CD4-positive, alpha-beta memory T cell (primary cell): ENCODE data around the gene CHAD. TPM values are rescaled to one million over a fixed set of nuclear protein-coding genes. Genes with fewer than 3 reads are reported as not detected.
"Not testable (repeated sequence)": the region's sequence is repeated elsewhere in the genome, so short reads cannot be mapped to it uniquely, and the experiment has no call there.

ENCODE experiments used
- CTCF ChIA-PET: fragments of 350-600 bp; sonication (Branson Sonifier 250); formaldehyde crosslinking; loops from one replicate; lab custom pipeline; 2021; ENCODE audit warnings: inconsistent platforms; ENCODE audit not compliant: partially characterized antibody; lab: Charles Lee
- POLR2A ChIA-PET: fragments of 350-600 bp; sonication (Branson Sonifier 250); formaldehyde crosslinking; loops from one replicate; lab custom pipeline; 2021; ENCODE audit not compliant: partially characterized antibody; lab: Charles Lee
- DNase-seq, 5 donors: peaks; one replicate each; pipeline versions ENCODE4 v3.0.0 to v3.0.0-alpha.2; 2020 to 2022; ENCODE audit warnings: mixed read lengths in 1 of 5
- H3K27ac ChIP-seq: one replicate; pipeline ENCODE4 v1.7.0; 2013; ENCODE audit warnings: low read depth, low read length
- H3K27me3 ChIP-seq: 2 replicates; pipeline ENCODE4 v1.7.0; 2013; ENCODE audit warnings: mild to moderate bottlenecking, low read length, moderate library complexity; ENCODE audit not compliant: insufficient read depth
- H3K36me3 ChIP-seq: 2 replicates; pipeline ENCODE4 v1.7.0; 2013; ENCODE audit warnings: mild to moderate bottlenecking, low read length, moderate library complexity; ENCODE audit not compliant: insufficient read depth
- H3K4me1 ChIP-seq: 2 replicates; pipeline ENCODE4 v1.7.0; 2013; ENCODE audit warnings: mild to moderate bottlenecking, low read length, moderate library complexity; ENCODE audit not compliant: insufficient read depth
- H3K4me3 ChIP-seq, 2 donors: one replicate each; pipeline ENCODE4 v1.7.0; 2013; ENCODE audit warnings: low read length in 2 of 2, mild to moderate bottlenecking in 1 of 2
- H3K9me3 ChIP-seq, 2 donors: one replicate each; pipeline ENCODE4 v1.7.0; 2013; ENCODE audit warnings: low read length in 2 of 2, control low read depth in 1 of 2; ENCODE audit not compliant: control insufficient read depth in 1 of 2
- H3K27ac Mint-ChIP-seq, 7 donors: one replicate each; pipeline ENCODE4 v1.8.0; 2020 to 2021; ENCODE audit warnings: mixed read lengths in 7 of 7, mild to moderate bottlenecking in 6 of 7, inconsistent platforms in 3 of 7, moderate library complexity in 3 of 7
- H3K27me3 Mint-ChIP-seq, 2 donors: one replicate each; pipeline ENCODE4 v1.8.0; 2020 to 2021; ENCODE audit warnings: mixed read lengths in 2 of 2
- H3K36me3 Mint-ChIP-seq, 2 donors: one replicate each; pipeline ENCODE4 v1.8.0; 2020 to 2021; ENCODE audit warnings: mixed read lengths in 2 of 2, inconsistent platforms in 1 of 2, mild to moderate bottlenecking in 1 of 2
- H3K4me1 Mint-ChIP-seq, 4 donors: one replicate each; pipeline ENCODE4 v1.8.0; 2020 to 2021; ENCODE audit warnings: mixed read lengths in 4 of 4, mild to moderate bottlenecking in 1 of 4
- H3K4me3 Mint-ChIP-seq, 8 donors: one replicate each; pipeline ENCODE4 v1.8.0; 2020 to 2021; ENCODE audit warnings: mixed read lengths in 8 of 8, mild to moderate bottlenecking in 7 of 8, moderate library complexity in 6 of 8, inconsistent platforms in 3 of 8
- H3K9me3 Mint-ChIP-seq, 8 donors: one replicate each; pipeline ENCODE4 v1.8.0; 2020 to 2021; ENCODE audit warnings: mixed read lengths in 8 of 8, mild to moderate bottlenecking in 5 of 8, inconsistent platforms in 3 of 8, moderate library complexity in 1 of 8
- intact Hi-C: fragments of 100-400 bp; cut with micrococcal nuclease; formaldehyde crosslinking; loops from one replicate; pipeline ENCODE4 v1.15.1; 2023
- polyA plus RNA-seq, 2 donors: library from polyadenylated mRNA; unstranded; fragments of 300-500 nt; fragmentation: Illumina TruSeq; gene quantifications; one replicate each; pipeline ENCODE4 v1.2.3, GENCODE V29; 2021
- total RNA-seq, 2 experiments: library from RNA; stranded (reverse); gene quantifications; one replicate each; pipeline ENCODE4 v1.2.3, GENCODE V29; 2021

CHAD gene
- total and polyA plus RNA-seq, 4 experiments from 2014 or later: 0.64 TPM; not detected in 3

DNA sequence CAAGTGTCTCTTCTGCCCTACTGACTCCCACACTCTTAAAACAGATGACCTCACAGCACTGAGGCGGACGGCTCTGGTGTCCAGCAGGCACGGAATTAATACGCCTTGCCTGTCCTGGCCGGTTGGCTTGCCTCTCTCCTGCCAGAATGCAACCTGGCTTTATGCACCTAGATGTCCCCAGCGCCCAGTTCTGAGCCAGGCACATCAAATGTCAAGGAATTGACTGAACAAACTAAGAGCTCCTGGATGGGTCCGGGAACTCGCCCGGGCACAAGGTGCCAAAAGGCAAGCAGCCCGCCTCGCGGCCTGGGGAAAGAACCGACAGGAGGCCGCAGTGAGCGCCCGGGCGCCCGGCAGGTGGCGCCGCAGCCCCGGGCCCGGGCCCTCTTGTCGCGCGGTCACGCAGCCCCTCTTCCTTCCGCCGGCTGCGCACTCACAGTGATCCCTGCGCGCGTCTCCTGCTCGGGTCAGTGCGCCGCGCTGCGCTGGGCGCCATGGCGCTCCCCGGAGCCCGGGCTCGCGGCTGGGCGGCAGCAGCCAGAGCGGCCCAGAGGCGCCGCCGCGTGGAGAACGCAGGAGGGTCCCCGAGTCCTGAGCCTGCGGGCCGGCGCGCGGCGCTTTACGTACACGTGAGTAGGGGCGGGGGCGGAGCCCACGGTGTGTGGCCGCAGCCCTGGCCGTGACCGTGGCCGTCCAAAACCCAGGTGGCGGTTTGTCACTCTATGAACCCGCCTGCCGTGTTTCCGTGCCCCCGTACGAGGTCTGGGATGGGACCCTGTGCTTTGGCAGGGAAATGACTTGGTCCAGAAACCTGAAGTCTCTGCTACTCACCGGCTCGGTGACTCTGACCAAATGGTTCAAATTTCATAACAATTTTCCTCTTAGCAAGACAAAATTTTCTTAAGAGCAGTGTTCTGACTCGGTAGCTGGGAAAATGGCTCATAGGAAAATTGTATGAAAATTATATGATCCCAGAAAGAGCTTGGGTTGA lies 10.0 kb upstream of the CHAD start, which contains the start of gene RSAD1:
Gene RSAD1 (plus strand): TSS at position 470 of the 991 bp plus-strand sequence. CDS start 25 bp downstream, at position 495.
- H3K4me3 ChIP-seq: peak within 1 kb of the TSS; percentile 78 to 84
- H3K4me1 Mint-ChIP-seq: peaks cover 15 to 30% (median 22%) of the 10 kb centered on the region in 4 donors
- H3K27me3 ChIP-seq: no peaks in the 10 kb centered on the region
- peak within 1 kb of the TSS; percentile 85 to 92 (median 90) for H3K4me3 Mint-ChIP-seq
- H3K27me3 Mint-ChIP-seq: peaks cover 3 to 4% of the 10 kb centered on the region in 2 donors
- peak within 1 kb of the TSS; percentile 89 to 92 (median 89) for H3K27ac Mint-ChIP-seq
- peak; percentile 81 to 84 (median 83) for DNase-seq
- POLR2A ChIA-PET: interaction anchor here (1.0 to 2.0 kb wide), 8 partner anchors 26 to 301 kb away, joined by 3 to 21 read pairs (median 4); partner anchors contain the start of genes ACSF2, LRRC59, LUC7L3 and XYLT2
- peak within 1 kb of the TSS; percentile 74 for H3K27ac ChIP-seq
- intact Hi-C loops: loop anchor here (1.0 to 5.0 kb wide), 8 partner anchors 23 to 229 kb away; partner anchors contain the start of genes ACSF2, ANKRD40, LRRC59 and MYCBPAP
- CTCF ChIA-PET: interaction anchor here (0.7 to 2.4 kb wide), 16 partner anchors 11 to 217 kb away, joined by 3 to 30 read pairs (median 5); partner anchors contain the start of gene LRRC59
- H3K4me1 ChIP-seq: peaks cover 19% of the 10 kb centered on the region
- H3K36me3 Mint-ChIP-seq: peaks cover 0 to 23% of the 10 kb centered on the region in 2 donors
- H3K36me3 ChIP-seq: peaks cover 10% of the 10 kb centered on the region
- no peaks in the 10 kb centered on the region for H3K9me3 Mint-ChIP-seq
- no peaks in the 10 kb centered on the region for H3K9me3 ChIP-seq

DNA sequence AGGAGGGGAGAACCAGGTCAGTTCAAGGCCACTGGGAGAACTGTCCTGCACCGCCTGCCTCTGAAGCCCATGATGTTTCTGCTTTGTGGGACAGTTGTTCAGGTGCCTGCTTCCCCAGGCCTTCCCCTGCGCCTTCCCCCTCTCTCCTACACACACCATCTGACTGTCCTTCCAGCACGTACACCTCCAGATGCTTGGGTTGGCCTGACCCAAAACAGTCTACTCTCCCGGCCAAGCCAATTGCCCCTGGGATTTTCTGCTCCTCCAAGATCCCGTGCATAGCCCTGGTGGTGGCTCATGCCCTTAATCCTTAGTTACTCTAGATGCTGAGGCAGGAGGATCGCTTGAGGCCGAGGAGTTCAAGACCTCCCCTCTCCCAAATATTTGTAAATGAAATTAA lies 9.3 kb upstream of the CHAD start:
- no peaks in the 10 kb centered on the region for H3K27me3 ChIP-seq
- no peaks in the 10 kb centered on the region for H3K9me3 ChIP-seq
- ChIA-PET POLR2A (interaction anchor here (1.7 to 2.0 kb wide), 2 partner anchors 51 to 82 kb away, joined by 5 to 21 read pairs; partner anchors contain the start of genes ACSF2 and LRRC59), CTCF (interaction anchor here (0.7 to 2.4 kb wide), 5 partner anchors 10 to 116 kb away, joined by 3 to 30 read pairs (median 20); partner anchors contain the start of gene LRRC59)
- DNase-seq: no peak
- peak overlapping the region; percentile 83 to 92 (median 88) for H3K27ac Mint-ChIP-seq
- H3K36me3 ChIP-seq: peaks cover 5% of the 10 kb centered on the region
- peak overlapping the region; percentile 70 to 92 (median 78) for H3K4me3 Mint-ChIP-seq
- no peaks in the 10 kb centered on the region for H3K9me3 Mint-ChIP-seq
- H3K27ac ChIP-seq: peak overlapping the region; percentile 74
- intact Hi-C loops: loop anchor here (1.0 to 5.0 kb wide), 8 partner anchors 23 to 229 kb away; partner anchors contain the start of genes ACSF2, ANKRD40, LRRC59 and MYCBPAP
- H3K4me1 ChIP-seq: peaks cover 19% of the 10 kb centered on the region
- H3K36me3 Mint-ChIP-seq: peaks cover 0 to 18% of the 10 kb centered on the region in 2 donors
- H3K27me3 Mint-ChIP-seq: peaks cover 3 to 4% of the 10 kb centered on the region in 2 donors
- H3K4me1 Mint-ChIP-seq: peaks cover 15 to 30% (median 22%) of the 10 kb centered on the region in 4 donors
- peak overlapping the region; percentile 36 to 78 for H3K4me3 ChIP-seq

DNA sequence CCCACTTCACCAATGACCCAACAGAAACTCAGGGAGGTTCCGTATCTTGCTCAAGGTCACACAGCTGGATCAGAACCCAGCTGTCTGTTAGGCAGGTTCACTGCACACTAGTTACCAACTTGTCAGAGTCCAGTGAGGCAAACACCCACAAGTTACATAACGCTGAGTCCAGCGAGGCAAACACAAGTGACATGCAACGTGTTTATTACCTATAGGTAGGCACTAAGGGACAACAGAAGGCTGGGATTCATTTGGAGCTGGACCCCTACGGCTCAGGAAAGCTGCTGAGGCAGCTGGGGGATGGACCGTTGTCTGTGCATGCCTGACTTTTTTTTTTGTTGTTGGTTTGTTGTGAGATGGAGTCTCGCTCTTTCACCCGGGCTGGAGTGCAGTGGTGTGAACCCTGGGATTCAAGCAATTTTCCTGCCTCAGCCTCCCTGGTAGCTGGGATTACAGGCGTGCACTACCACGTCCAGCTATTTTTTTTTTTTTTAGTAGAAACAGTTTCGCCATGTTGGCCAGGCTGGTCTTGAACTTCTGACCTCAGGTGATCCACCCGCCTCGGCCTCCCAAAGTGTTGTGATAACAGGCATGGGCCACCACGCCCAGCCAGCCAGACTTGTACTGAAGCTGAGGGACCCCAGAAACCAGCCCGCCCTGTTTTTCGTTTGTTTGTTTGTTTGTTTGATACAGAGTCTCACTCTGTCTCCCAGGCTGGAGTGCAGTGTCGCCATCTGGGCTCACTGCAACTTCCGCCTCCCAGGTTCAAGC lies 8.1 kb upstream of the CHAD start:
- peaks cover 0 to 10% of the 10 kb centered on the region in 2 donors for H3K36me3 Mint-ChIP-seq
- Histone ChIP-seq H3K9me3 (no peaks in the 10 kb centered on the region), H3K4me3 (no peak overlapping the region), H3K27me3 (no peaks in the 10 kb centered on the region), H3K36me3 (peaks cover 5% of the 10 kb centered on the region), H3K27ac (no peak overlapping the region), H3K4me1 (peaks cover 19% of the 10 kb centered on the region)
- H3K4me1 Mint-ChIP-seq: peaks cover 11 to 25% (median 20%) of the 10 kb centered on the region in 4 donors
- DNase-seq: no peak
- peak overlapping the region in 1 of 7 donors; percentile 38 for H3K27ac Mint-ChIP-seq
- ChIA-PET POLR2A (interaction anchor here (0.6 kb wide), 1 partner anchor 315 kb away, joined by 3 read pairs; no protein-coding TSS in a partner anchor), CTCF (interaction anchor here (1.5 to 1.8 kb wide), 2 partner anchors 9 to 79 kb away, joined by 4 to 5 read pairs; partner anchors contain the start of gene LRRC59)
- no peaks in the 10 kb centered on the region for H3K9me3 Mint-ChIP-seq
- peak overlapping the region in 3 of 8 donors; percentile 0 to 39 (median 39) for H3K4me3 Mint-ChIP-seq
- peaks cover 3 to 4% of the 10 kb centered on the region in 2 donors for H3K27me3 Mint-ChIP-seq
- intact Hi-C loops: loop anchor here (5.0 kb wide), 1 partner anchor 231 kb away; the partner anchor contains the start of gene ANKRD40

DNA sequence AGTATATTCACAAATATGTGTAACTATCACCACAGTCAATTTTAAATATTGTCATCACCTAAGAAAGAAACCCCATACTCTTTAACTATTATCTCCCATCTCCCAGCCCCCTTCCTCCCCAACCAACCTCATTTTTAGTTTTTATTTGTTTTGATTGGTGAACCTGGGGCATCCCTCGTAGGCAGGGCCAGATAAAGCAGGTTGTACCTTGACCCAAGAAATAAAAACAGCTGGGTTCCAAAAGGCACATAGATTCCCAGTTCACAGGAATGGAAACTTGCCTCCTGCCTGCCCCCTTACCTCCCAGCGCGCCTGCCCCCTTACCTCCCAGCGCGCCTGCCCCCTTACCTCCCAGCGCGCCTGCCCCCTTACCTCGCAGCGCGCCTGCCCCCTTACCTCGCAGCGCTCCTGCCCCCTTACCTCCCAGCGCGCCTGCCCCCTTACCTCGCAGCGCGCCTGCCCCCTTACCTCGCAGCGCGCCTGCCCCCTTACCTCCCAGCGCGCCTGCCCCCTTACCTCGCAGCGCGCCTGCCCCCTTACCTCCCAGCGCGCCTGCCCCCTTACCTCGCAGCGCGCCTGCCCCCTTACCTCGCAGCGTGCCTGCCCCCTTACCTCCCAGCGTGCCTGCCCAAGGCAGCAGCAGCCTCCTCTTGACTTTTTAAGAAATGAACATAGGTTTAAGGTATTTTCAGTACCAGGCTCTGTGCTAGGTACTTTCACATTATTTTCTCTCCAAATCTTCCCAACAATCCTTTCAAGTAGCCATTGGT lies 7.3 kb upstream of the CHAD start:
- H3K36me3 ChIP-seq, H3K27me3 ChIP-seq, H3K27ac ChIP-seq, H3K9me3 ChIP-seq, DNase-seq, H3K9me3 Mint-ChIP-seq, H3K4me3 ChIP-seq, H3K27me3 Mint-ChIP-seq: not testable (repeated sequence)
- peaks cover 0 to 10% of the 10 kb centered on the region in 2 donors for H3K36me3 Mint-ChIP-seq
- H3K4me3 Mint-ChIP-seq: peak overlapping the region in 1 of 8 donors; percentile 0
- CTCF ChIA-PET: interaction anchor here (1.5 to 1.8 kb wide), 2 partner anchors 8 to 79 kb away, joined by 4 to 5 read pairs; partner anchors contain the start of gene LRRC59
- peaks cover 19% of the 10 kb centered on the region for H3K4me1 ChIP-seq
- H3K27ac Mint-ChIP-seq: peak overlapping the region in 1 of 7 donors; percentile 38
- POLR2A ChIA-PET: interaction anchor here (0.6 kb wide), 1 partner anchor 314 kb away, joined by 3 read pairs; no protein-coding TSS in a partner anchor
- peaks cover 11 to 25% (median 20%) of the 10 kb centered on the region in 4 donors for H3K4me1 Mint-ChIP-seq
- intact Hi-C loops: loop anchor here (5.0 kb wide), 1 partner anchor 231 kb away; the partner anchor contains the start of gene ANKRD40

DNA sequence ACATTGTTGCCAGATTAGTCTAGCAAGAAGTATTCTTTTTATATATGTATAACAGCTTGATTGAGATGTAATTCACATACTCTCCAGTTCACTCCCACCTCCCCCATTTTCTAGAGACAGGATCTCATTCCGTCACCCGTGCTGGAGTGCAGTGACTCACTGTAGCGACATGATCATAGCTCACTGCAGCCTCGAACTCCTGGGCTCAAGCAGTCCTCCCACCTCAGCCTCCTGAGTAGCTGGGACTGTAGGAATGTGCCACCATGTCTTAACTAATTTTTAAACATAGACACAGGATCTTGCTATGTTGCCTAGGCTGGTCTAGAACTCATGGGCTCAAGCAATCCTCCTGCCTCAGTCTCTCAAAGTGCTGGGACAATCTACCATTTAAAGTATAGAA lies 6.7 kb upstream of the CHAD start:
- Histone ChIP-seq H3K4me3 (no peak overlapping the region), H3K27me3 (no peaks in the 10 kb centered on the region), H3K4me1 (peaks cover 17% of the 10 kb centered on the region), H3K36me3 (no peaks in the 10 kb centered on the region), H3K27ac (no peak overlapping the region), H3K9me3 (no peaks in the 10 kb centered on the region)
- no peak for DNase-seq
- POLR2A ChIA-PET: no interaction called here
- CTCF ChIA-PET: no interaction called here
- Mint-ChIP-seq H3K27ac (peak overlapping the region in 1 of 7 donors; percentile 55), H3K36me3 (peaks cover 0 to 8% of the 10 kb centered on the region in 2 donors), H3K9me3 (no peaks in the 10 kb centered on the region), H3K4me1 (peaks cover 11 to 23% (median 16%) of the 10 kb centered on the region in 4 donors), H3K4me3 (no peak overlapping the region), H3K27me3 (peaks cover 4 to 7% of the 10 kb centered on the region in 2 donors)
- intact Hi-C loops: loop anchor here (5.0 kb wide), 1 partner anchor 232 kb away; the partner anchor contains the start of gene ANKRD40

DNA sequence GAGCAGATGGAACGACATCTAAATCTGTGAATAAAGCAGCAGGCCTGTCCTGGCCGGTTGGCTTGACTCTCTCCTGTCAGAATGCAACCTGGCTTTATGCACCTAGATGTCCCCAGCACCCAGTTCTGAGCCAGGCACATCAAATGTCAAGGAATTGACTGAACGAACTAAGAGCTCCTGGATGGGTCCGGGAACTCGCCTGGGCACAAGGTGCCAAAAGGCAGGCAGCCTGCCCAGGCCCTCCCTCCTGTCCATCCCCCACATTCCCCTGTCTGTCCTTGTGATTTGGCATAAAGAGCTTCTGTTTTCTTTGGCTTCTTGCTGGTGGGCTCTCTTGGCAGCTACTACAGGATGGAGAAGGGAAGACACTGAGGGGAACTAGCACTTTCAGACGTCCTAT lies 5.8 kb upstream of the CHAD start:
- Histone ChIP-seq H3K4me1 (peaks cover 9% of the 10 kb centered on the region), H3K4me3 (no peak overlapping the region), H3K9me3 (no peaks in the 10 kb centered on the region), H3K27ac (no peak overlapping the region), H3K36me3 (no peaks in the 10 kb centered on the region), H3K27me3 (peaks cover 3% of the 10 kb centered on the region)
- H3K9me3 Mint-ChIP-seq: no peaks in the 10 kb centered on the region
- intact Hi-C loops: no loop called here
- no peak overlapping the region for H3K27ac Mint-ChIP-seq
- H3K4me1 Mint-ChIP-seq: peaks cover 6 to 16% (median 9%) of the 10 kb centered on the region in 4 donors
- H3K4me3 Mint-ChIP-seq: no peak overlapping the region
- peaks cover 4 to 7% of the 10 kb centered on the region in 2 donors for H3K27me3 Mint-ChIP-seq
- no peak for DNase-seq
- ChIA-PET CTCF (no interaction called here), POLR2A (no interaction called here)
- peaks cover 0 to 4% of the 10 kb centered on the region in 2 donors for H3K36me3 Mint-ChIP-seq
